Lower lobe of right lung (tissue), 2 donors: ENCODE data around the gene ZNF608. TPM values are rescaled to one million over a fixed set of nuclear protein-coding genes. Genes with fewer than 3 reads are reported as not detected.

Source experiments
- ATAC-seq, 2 donors: fragments of 200-7000 bp; cut with Tn5 transposase; one replicate each; pipeline ENCODE4 v1.9.1; 2020 to 2022; ENCODE audit warnings: mild to moderate bottlenecking in 2 of 2, moderate library complexity in 2 of 2
- DNase-seq: peaks from one replicate; pipeline ENCODE4 v3.0.0-alpha.2; 2020
- H3K27ac ChIP-seq: fragments of 200-600 bp; one replicate; pipeline ENCODE4 v1.8.0; 2022
- H3K27me3 ChIP-seq: fragments of 200-600 bp; one replicate; pipeline ENCODE4 v1.8.0; 2022; ENCODE audit warnings: low read depth
- H3K36me3 ChIP-seq: fragments of 200-600 bp; one replicate; pipeline ENCODE4 v1.8.0; 2022; ENCODE audit warnings: mild to moderate bottlenecking
- H3K4me1 ChIP-seq: fragments of 200-600 bp; one replicate; pipeline ENCODE4 v1.8.0; 2022
- H3K4me3 ChIP-seq: fragments of 200-600 bp; one replicate; pipeline ENCODE4 v1.8.0; 2022; ENCODE audit warnings: mild to moderate bottlenecking
- H3K9me3 ChIP-seq: fragments of 200-600 bp; one replicate; pipeline ENCODE4 v1.8.0; 2022
- CTCF ChIP-seq: fragments of 200-600 bp; IDR thresholded peaks from one replicate; pipeline ENCODE4 v1.8.0; 2022; ENCODE audit warnings: antibody characterized with exemption, mild to moderate bottlenecking
- intact Hi-C: fragments of 100-400 bp; cut with DNase I; formaldehyde crosslinking; loops from one replicate; pipeline ENCODE4 v1.11.0; 2022
- total RNA-seq: library from RNA; stranded (reverse); fragmentation: NEBNext Ultra II Directional; extraction: Animal tissue kit (Norgen Biotek cat#: 25700); gene quantifications from one replicate; pipeline ENCODE4 v1.2.1, GENCODE V29; 2021
- donor health status: DM: no; HTN: yes; CAD: no; lungs with severe emphysema.

The ZNF608 gene
- total RNA-seq, 1 donor from 2014 or later = 27.9 TPM

- Histone ChIP-seq H3K9me3 (no peaks in the 10 kb centered on the region), H3K36me3 (no peaks in the 10 kb centered on the region), H3K27ac (no peak overlapping the region), H3K27me3 (no peaks in the 10 kb centered on the region), H3K4me3 (no peak overlapping the region), H3K4me1 (peaks cover 9% of the 10 kb centered on the region)
- no peak for TF ChIP-seq CTCF
- DNase-seq (no peak), ATAC-seq (no peak)
- intact Hi-C loops = no loop called here
Observed at GRCh38 chr5:124724357-124725039, 21.9 kb downstream of the ZNF608 start.

GRCh38 chr5:124721229-124721735 is 25.2 kb downstream of the ZNF608 start:
- ATAC-seq = no peak

GRCh38 chr5:124720593-124720992 is 25.8 kb downstream of the ZNF608 start:
- no peak overlapping the region for H3K27ac ChIP-seq
- intact Hi-C loops = no loop called here
- no peaks in the 10 kb centered on the region for H3K9me3 ChIP-seq
- H3K4me1 ChIP-seq = peaks cover 25% of the 10 kb centered on the region
- TF ChIP-seq CTCF = no peak
- DNase-seq = no peak
- H3K36me3 ChIP-seq = no peaks in the 10 kb centered on the region
- no peak for ATAC-seq
- H3K4me3 ChIP-seq = no peak overlapping the region
- no peaks in the 10 kb centered on the region for H3K27me3 ChIP-seq

More at GRCh38 chr5:124721229-124721735, 25.2 kb downstream of the ZNF608 start:
- Histone ChIP-seq H3K27me3 (no peaks in the 10 kb centered on the region), H3K9me3 (no peaks in the 10 kb centered on the region), H3K27ac (no peak overlapping the region), H3K36me3 (no peaks in the 10 kb centered on the region), H3K4me3 (no peak overlapping the region), H3K4me1 (peaks cover 29% of the 10 kb centered on the region)
- no peak for DNase-seq
- no peak for TF ChIP-seq CTCF
- intact Hi-C loops = no loop called here

GRCh38 chr5:124719113-124719967 is 27.1 kb downstream of the ZNF608 start:
- intact Hi-C loops = no loop called here
- Histone ChIP-seq H3K27ac (no peak overlapping the region), H3K4me3 (no peak overlapping the region), H3K36me3 (no peaks in the 10 kb centered on the region), H3K4me1 (peaks cover 25% of the 10 kb centered on the region), H3K27me3 (no peaks in the 10 kb centered on the region), H3K9me3 (no peaks in the 10 kb centered on the region)
- ATAC-seq = no peak
- no peak for DNase-seq
- TF ChIP-seq CTCF = no peak

- Histone ChIP-seq H3K4me1 (peaks cover 33% of the 10 kb centered on the region), H3K36me3 (no peaks in the 10 kb centered on the region), H3K27me3 (no peaks in the 10 kb centered on the region), H3K9me3 (no peaks in the 10 kb centered on the region), H3K27ac (no peak overlapping the region), H3K4me3 (no peak overlapping the region)
- intact Hi-C loops = no loop called here
- no peak for TF ChIP-seq CTCF
- ATAC-seq = no peak
- no peak for DNase-seq
Observed at GRCh38 chr5:124718380-124718789, 28.1 kb downstream of the ZNF608 start.
